HG03095 (cell line): ENCODE data around the gene G6PC3.

Experiments used
- ATAC-seq: cut with Tn5 transposase; IDR thresholded peaks from one replicate; pipeline ENCODE4 v1.9.1; 2021; ENCODE audit warnings: moderate library complexity; ENCODE audit not compliant: unreplicated experiment

The G6PC3 gene

DNA sequence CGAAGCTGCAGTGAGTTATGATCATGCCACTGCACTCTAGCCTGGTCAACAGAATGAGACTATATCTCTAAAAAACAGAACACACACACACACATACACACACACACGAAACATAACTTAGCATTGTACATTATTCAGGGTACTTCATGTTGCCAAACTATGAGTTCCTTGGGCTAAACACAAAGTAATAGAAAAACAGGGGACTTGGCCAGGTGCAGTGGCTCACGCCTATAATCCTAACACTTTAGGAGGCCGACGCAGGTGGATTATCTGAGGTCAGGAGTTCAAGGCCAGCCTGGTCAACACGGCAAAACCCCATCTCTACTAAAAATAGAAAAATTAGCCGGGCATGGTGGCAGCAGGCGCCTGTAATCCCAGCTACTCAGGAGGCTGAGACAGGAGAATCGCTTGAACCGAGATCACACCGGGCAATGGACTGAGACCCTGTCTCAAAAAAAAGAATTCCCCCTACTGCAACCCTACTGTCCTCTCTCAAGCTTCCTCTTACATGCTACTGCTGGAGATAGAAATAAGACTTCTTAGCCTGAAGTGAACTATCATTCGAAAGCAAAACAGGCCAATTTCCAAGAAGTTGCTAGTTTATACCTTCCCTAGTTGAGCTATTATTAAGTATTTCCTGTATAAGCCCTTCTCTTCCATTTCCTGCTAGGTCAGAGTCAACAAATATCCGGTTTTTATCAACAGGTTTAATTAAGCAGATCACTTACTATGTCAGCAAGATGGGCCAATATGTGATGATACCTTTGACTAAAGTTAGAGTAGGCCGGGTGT, 11.2 kb upstream of the G6PC3 start:
- no peak for ATAC-seq

GRCh38 chr17:44061446-44061845, 9.1 kb upstream of the G6PC3 start:
- no peak for ATAC-seq

DNA sequence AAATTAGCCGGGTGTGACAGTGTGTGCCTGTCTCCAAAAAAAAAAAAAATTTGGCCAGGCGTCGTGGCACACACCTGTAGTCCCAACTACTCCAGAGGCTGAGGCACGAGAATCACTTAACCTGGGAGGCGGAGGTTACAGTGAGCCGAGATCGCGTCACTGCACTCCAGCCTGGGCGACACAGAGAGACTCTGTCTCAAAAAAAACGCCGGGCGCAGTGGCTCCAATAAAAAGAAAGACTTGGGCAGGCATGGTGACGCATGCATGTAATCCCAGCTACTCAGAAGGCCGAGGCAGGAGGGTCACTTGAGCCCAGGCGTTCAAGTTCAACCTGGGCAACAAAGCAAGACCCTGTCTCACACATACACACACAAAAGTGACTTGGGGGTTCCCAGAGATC, 7.7 kb upstream of the G6PC3 start:
- no peak for ATAC-seq

DNA sequence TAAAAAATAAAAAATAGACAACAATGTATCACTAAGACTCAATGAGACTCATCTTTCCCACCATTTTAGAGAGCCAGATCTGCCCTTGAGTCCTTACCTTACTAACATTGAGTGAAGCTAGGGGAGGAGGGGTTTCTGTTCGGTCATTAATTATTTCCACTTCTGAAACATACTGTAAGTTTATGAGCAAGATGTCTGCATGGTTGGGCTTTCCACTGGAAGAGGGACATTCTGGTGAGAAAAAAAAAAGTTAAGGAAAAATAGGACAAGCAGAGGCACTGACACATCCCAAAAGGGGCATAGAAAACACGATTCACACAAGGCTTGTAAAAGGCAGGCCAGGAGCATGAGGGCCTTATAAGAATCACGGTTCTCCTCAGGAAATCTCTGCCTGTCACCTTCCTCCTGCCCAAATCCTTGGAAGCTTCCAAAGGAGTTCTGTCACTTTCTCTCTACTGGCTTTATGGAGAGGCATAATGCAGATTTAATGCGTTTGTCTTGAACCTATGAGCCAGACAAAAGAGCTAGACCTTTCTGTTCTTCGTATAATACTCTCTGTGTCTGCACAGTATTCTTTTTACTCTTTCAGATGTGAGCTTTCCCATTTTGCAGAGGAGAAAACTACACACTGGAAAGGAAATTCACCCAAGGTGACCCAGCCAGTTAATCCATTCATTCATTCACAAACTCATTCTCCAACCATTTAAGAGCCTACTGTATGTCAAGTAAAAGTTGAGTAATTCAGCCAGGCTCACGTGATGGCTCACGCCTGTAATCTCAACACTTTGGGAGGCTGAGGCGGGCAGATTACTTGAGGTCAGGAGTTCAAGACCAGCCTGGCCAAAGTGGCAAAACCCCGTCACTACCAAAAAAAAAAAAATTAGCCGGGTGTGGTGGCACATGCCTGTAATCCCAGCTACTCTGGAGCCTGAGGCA, 6.6 kb upstream of the G6PC3 start:
- no peak for ATAC-seq

GRCh38 chr17:44065668-44066203, 4.8 kb upstream of the G6PC3 start:
- ATAC-seq = no peak

DNA sequence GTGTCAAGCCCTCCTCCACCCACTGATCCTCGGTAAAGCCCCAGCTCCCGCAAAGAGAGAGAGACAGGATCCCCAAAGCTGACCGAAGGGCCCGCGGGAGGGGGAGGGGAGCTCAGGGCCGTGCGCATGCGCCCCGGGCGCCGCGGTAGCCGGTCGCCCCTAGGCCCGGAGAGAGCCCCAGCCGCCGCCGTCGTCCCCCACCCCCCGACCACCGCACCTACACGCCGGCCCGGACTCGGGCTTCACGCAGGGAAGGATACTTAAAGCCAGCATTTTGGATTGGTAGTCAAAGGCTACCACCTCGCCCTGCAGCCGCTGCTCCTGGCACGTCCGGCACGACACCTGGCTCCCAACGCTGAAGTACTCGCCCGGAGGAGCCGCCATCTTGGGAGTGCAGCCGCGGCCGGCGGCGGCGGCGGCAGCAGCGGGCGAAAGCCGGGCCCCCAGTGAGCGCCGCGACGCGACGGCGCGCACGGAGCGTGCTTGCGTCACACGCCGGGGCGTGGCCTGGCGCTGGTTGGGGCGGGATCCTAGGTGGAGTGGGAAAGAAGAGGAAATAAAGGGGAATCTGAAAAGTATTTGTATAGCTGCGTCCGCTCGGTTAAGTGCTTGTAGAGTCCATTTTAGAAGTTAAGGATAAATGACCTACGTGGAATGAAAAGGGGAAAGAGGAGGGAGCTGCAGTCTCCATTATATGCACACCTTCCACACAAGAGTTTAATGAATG, 4.2 kb upstream of the G6PC3 start, which contains the start of gene LSM12:
LSM12 (minus strand) TSS at position 468 of the 727 bp plus-strand sequence; CDS start at position 384, 84 bp downstream.
- ATAC-seq = peak; percentile 60

- no peak for ATAC-seq
These were observed 3.0 kb upstream of the G6PC3 start for GRCh38 chr17:44067545-44067940.

GRCh38 chr17:44069974-44070454, 521 bp upstream of the G6PC3 start:
- ATAC-seq = no peak

DNA sequence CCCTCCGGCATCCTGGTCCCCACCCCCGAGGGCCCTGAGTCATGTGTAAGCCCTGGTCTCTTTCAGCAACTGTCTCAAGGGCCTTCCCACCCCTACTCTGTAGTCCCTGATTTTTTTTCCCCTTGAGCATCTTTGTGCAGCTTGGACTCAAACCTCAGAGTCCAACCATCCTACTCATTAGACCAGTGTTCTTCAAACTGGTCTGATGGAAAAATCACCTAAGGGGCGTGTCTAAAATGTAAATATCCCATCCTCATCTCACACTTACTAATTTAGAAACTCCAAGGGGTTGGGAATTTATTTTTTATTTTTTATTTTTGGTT, 624 bp downstream of the G6PC3 start:
- ATAC-seq = no peak

DNA sequence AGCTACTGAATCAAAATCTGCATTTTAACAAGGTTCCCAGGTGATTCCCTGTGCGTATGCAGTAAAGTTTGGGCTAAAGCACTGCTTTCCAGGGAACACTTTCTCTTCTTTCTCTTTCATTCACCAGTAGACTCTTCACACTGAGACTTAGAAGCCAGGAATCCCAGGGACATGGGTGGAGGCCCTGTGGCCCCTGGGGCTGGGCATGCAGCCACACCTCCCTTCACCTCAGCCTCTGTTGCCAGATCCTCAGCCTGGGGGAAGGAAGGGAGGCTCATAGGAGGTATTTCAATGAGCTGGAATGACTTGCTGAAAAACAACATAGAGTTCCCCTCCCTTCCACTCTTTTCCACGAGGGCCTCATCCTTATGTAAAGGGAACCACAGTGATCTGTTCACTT, 1.2 kb downstream of the G6PC3 start:
- ATAC-seq = no peak

DNA sequence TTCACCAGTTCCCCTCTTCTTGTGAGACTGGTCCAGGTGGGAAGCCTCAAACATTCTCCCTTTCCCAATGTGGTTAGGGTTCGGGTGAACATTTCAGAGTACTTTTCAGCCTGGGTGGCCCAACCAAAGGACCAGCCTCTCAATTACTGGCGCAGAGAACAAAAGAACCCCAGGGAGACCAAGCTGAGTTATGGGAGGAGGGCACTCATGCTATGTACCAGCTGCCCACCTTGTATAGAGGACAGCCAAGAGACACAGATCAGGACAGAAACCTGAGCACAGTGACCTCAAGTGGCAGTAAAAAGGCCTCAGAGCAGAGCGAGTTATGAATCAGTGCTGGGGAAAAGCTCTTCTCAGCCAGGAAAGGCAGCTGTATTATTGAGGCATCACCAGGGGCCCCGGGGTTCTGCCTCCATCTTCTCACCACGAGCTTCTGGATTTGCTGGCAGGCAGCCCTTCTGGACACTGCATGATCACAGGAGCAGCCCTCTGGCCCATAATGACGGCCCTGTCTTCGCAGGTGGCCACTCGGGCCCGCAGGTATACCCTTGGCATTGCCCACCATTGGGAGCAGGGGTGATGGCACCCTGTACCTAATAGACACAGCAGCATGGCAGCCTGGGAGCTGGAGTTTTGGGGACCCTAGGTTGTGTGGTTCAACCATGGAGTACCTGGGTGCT, 3.8 kb downstream of the G6PC3 start:
- no peak for ATAC-seq

DNA sequence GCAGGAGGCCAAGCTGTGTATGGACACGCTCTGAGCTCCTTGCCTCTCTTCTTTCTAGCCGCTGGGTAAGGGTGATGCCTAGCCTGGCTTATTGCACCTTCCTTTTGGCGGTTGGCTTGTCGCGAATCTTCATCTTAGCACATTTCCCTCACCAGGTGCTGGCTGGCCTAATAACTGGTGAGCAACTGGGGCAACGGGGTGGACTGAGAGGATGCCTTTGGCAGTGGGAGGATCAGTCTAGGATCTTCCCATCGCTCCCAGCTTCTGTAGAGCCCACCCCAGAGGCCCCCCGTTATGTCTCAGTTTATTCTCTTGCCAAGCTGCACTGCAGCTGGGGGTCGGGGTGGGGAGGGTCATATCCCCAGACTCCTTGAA, 4.4 kb downstream of the G6PC3 start:
- ATAC-seq = no peak

DNA sequence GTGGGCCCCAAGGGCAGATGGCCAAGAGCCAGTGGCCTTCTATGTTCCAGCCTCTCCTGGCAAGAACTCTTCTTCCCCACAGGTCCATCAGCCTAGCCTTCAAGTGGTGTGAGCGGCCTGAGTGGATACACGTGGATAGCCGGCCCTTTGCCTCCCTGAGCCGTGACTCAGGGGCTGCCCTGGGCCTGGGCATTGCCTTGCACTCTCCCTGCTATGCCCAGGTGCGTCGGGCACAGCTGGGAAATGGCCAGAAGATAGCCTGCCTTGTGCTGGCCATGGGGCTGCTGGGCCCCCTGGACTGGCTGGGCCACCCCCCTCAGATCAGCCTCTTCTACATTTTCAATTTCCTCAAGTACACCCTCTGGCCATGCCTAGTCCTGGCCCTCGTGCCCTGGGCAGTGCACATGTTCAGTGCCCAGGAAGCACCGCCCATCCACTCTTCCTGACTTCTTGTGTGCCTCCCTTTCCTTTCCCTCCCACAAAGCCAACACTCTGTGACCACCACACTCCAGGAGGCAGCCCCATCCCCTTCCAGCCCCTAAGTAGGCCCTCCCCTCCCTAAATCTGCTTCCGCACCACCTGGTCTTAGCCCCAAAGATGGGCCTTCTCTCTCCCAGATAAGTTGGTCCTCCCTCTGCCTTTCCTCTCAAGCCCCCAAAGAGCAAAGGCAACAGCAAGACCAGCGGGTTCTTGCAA, 5.2 kb downstream of the G6PC3 start:
- ATAC-seq = no peak

DNA sequence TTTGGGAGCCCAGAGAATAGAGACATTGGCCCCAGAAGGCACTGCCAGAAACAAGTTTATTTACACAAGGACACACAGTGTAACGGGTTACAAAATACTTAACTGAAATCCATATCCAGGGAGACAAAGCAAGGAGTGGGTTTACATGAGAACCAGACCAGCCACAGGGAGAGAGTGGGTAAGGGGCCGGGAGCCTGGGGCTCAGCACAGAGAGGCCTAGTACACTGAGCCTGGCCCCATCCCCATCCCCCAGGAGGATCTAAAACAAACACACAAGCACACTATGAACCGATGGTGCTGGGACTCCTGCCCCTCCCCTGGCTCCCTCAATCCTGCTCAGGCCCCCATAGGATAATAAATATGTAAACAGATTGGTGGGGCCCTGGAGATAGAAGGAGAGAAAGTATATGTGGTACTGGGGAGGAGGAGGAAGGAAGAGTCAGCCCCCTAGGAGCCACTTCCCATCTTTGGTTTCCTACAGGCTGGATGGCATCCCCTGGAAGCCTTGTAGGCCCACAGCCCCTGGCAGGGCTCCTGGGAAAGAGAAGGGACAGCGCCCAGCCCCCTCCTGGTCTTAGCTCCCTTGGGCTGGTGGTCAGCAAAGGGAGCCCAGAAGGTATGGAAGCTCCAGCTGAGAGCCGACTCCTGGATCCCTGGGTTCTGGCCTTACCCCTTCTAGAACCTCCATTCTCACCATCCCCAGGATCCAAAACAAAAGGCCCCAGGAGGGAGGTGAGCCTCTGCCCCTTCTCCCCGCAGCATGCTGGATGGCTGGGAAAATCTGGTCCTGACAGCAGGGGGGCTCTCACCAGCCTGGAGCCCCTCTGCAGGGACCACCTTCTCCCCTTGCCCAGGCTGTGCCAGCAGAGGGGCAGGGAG, 6.4 kb downstream of the G6PC3 start:
- ATAC-seq = no peak

GRCh38 chr17:44077595-44077909, 7.0 kb downstream of the G6PC3 start:
- ATAC-seq = no peak

GRCh38 chr17:44078412-44078811, 7.9 kb downstream of the G6PC3 start:
- ATAC-seq = no peak

DNA sequence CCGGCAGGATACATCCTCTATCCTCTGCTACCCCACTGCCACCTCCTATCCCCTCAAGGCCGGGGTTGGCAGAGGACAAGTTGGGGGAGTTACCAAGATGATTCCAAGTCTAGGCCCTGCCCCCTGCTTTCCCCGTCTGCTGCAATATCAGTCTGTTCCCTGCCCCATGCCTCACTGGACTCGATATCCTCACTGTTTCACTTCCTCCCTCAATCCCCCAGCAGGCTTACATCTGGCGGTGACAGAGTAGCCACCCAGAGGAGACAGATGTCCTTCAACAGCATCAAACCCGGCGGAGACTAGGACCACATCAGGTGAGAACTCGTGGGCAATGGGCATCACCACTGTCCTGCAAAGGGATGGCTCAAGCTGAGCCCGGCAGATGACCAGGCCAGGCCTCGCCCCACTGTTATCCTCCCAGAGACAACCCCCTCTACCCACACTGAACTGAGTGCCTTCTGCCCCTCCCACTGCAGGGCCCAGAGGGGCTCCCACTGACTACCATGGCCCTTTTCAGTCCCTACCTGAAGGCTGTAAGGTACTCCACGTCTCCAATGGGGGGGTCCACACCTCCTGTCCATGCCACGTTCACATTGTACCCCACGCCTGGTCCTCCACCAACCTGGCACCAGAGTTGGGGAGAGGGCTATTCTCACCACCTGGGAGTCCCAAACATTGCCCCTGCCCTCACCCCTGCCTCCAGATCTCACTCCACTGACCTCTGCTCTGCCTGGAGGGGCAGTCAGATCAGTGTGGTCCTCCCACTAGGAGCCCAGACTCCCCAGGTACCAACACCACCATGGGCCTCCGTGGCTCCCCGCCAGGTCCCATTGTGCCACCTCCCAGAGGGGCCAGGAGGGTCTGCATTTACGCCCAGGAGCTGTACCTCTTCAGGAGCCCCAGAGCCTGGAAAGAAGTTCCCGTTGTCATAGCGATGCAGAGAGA, 9.6 kb downstream of the G6PC3 start:
- ATAC-seq = no peak

DNA sequence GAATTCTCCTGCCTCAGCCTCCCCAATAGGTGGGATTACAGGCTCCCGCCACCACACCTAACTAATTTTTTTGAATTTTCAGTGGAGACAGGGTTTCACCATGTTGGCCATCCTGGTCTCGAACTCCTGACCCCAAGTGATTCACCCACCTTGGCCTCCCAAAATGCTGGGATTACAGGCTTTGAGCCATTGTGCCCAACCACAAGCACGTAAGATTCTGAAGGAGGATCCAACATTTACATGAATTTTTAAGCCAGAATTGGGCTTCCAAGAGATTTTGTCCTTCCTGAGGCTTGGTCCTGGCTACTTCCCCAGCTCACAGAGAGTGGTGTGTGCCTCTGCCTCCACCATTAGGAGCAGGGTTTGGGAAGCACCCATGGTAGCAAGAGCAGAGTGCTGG, 11.1 kb downstream of the G6PC3 start:
- ATAC-seq = no peak
